DND-41 (cell line): ENCODE data around the gene LTA.
A peak's percentile ranks its signal among the peaks of the same experiment; 100 is the strongest.

Experiments
- ATAC-seq: fragments of 200-7000 bp; cut with Tn5 transposase; 3 replicates; pipeline ENCODE4 v1.9.1; 2021; ENCODE audit warnings: low read depth; ENCODE audit not compliant: insufficient read depth
- DNase-seq: peaks from one replicate; pipeline ENCODE4 v3.0.0-alpha.2; 2020
- H2AFZ ChIP-seq: 2 replicates; pipeline ENCODE4 v1.6.0; 2012; ENCODE audit warnings: low read depth, low read length
- H3K27ac ChIP-seq: 2 replicates; pipeline ENCODE4 v1.5.1; 2012; ENCODE audit warnings: low read length, inconsistent platforms
- H3K27me3 ChIP-seq: fragments of 200-600 bp; sonication (generic); 2 replicates; pipeline ENCODE4 v1.6.0; 2012; ENCODE audit warnings: low read length, mild to moderate bottlenecking, inconsistent platforms; ENCODE audit not compliant: insufficient read depth, poor library complexity
- H3K36me3 ChIP-seq: 2 replicates; pipeline ENCODE4 v1.5.1; 2012; ENCODE audit warnings: low read length, inconsistent platforms; ENCODE audit not compliant: insufficient read depth
- H3K4me1 ChIP-seq: 2 replicates; pipeline ENCODE4 v1.5.1; 2012; ENCODE audit warnings: mild to moderate bottlenecking, low read length; ENCODE audit not compliant: insufficient read depth
- H3K4me2 ChIP-seq: 2 replicates; pipeline ENCODE4 v1.6.0; 2012; ENCODE audit warnings: mild to moderate bottlenecking, moderate library complexity, low read length, inconsistent platforms; ENCODE audit not compliant: insufficient read depth
- H3K4me3 ChIP-seq, 2 experiments: fragments of 200-600 bp in 1 of 2; shearing (Covaris generic) in 1 of 2; 2 replicates each; pipeline ENCODE4 v1.5.1; 2012 to 2016; ENCODE audit warnings: inconsistent platforms in 2 of 2, low read length in 2 of 2, mild to moderate bottlenecking in 2 of 2, low read depth in 1 of 2, moderate library complexity in 1 of 2
- H3K79me2 ChIP-seq: 2 replicates; pipeline ENCODE4 v1.6.0; 2012; ENCODE audit warnings: low read length, inconsistent platforms; ENCODE audit not compliant: insufficient read depth
- H3K9ac ChIP-seq: 2 replicates; pipeline ENCODE4 v1.6.0; 2012; ENCODE audit warnings: low read depth, mild to moderate bottlenecking, inconsistent platforms, low read length, moderate library complexity
- H3K9me3 ChIP-seq: 2 replicates; pipeline ENCODE4 v1.5.1; 2012; ENCODE audit warnings: low read length, moderate library complexity, mild to moderate bottlenecking, inconsistent platforms; ENCODE audit not compliant: insufficient read depth, severe bottlenecking
- H4K20me1 ChIP-seq: 2 replicates; pipeline ENCODE4 v1.6.0; 2012; ENCODE audit warnings: low read length; ENCODE audit not compliant: insufficient read depth
- CTCF ChIP-seq: IDR thresholded peaks from 2 replicates; pipeline ENCODE4 v1.5.1; 2012; ENCODE audit warnings: borderline replicate concordance, low read length, moderate library complexity, mild to moderate bottlenecking; ENCODE audit not compliant: poor library complexity, severe bottlenecking; ENCODE audit errors: extremely low read depth
- EZH2 ChIP-seq: IDR thresholded peaks from 3 replicates; pipeline ENCODE4 v1.6.1; 2012; ENCODE audit warnings: borderline replicate concordance, low read depth, mild to moderate bottlenecking, moderate library complexity, low read length, inconsistent platforms; ENCODE audit not compliant: severe bottlenecking

LTA gene

GRCh38 chr6:31540640-31541039 lies 31.4 kb upstream of the LTA start:
- Histone ChIP-seq H2AFZ (no peak overlapping the region), H3K36me3 (peaks cover 58% of the 10 kb centered on the region), H3K4me2 (peak overlapping the region; percentile 91), H3K9ac (peak overlapping the region; percentile 87), H3K4me1 (peaks cover 55% of the 10 kb centered on the region), H3K79me2 (peaks cover 80% of the 10 kb centered on the region), H3K4me3 (peak overlapping the region; percentile 72 to 80), H3K27ac (peak overlapping the region; percentile 98), H4K20me1 (peaks cover 52% of the 10 kb centered on the region), H3K27me3 (no peaks in the 10 kb centered on the region), H3K9me3 (no peaks in the 10 kb centered on the region)
- ATAC-seq: no peak
- no peak for DNase-seq
- no peak for TF ChIP-seq EZH2
- no peak for TF ChIP-seq CTCF

GRCh38 chr6:31541059-31541657 lies 30.9 kb upstream of the LTA start:
- Histone ChIP-seq H2AFZ (peak overlapping the region; percentile 52), H3K4me2 (peak overlapping the region; percentile 91), H3K4me1 (peaks cover 60% of the 10 kb centered on the region), H3K9ac (peak overlapping the region; percentile 87), H4K20me1 (peaks cover 46% of the 10 kb centered on the region), H3K36me3 (peaks cover 53% of the 10 kb centered on the region), H3K79me2 (peaks cover 80% of the 10 kb centered on the region), H3K4me3 (peak overlapping the region; percentile 72 to 80), H3K9me3 (no peaks in the 10 kb centered on the region), H3K27ac (peak overlapping the region; percentile 98), H3K27me3 (no peaks in the 10 kb centered on the region)
- TF ChIP-seq EZH2 (no peak), CTCF (no peak)
- DNase-seq: peak; percentile 65
- ATAC-seq: peak; percentile 22

- ATAC-seq: peak; percentile 80
- H3K36me3 ChIP-seq: peaks cover 46% of the 10 kb centered on the region
- H3K27ac ChIP-seq: peak within 1 kb of the TSS; percentile 98
- no peaks in the 10 kb centered on the region for H3K9me3 ChIP-seq
- peak within 1 kb of the TSS; percentile 87 for H3K9ac ChIP-seq
- peak within 1 kb of the TSS; percentile 91 for H3K4me2 ChIP-seq
- H3K4me1 ChIP-seq: peaks cover 61% of the 10 kb centered on the region
- DNase-seq: peak; percentile 97
- H3K4me3 ChIP-seq: peak within 1 kb of the TSS; percentile 72 to 80
- H3K79me2 ChIP-seq: peaks cover 73% of the 10 kb centered on the region
- H2AFZ ChIP-seq: peak within 1 kb of the TSS; percentile 86
- TF ChIP-seq CTCF (no peak), EZH2 (no peak)
- peaks cover 39% of the 10 kb centered on the region for H4K20me1 ChIP-seq
- no peaks in the 10 kb centered on the region for H3K27me3 ChIP-seq
These were observed 30.2 kb upstream of the LTA start, which contains the start of gene DDX39B for GRCh38 chr6:31541658-31542521. TSS of gene DDX39B (minus strand) at chr6:31542003. CDS start at chr6:31540532, 1,471 bp downstream.
